Measurements from ENCODE around the gene DCAF5.

DNA sequence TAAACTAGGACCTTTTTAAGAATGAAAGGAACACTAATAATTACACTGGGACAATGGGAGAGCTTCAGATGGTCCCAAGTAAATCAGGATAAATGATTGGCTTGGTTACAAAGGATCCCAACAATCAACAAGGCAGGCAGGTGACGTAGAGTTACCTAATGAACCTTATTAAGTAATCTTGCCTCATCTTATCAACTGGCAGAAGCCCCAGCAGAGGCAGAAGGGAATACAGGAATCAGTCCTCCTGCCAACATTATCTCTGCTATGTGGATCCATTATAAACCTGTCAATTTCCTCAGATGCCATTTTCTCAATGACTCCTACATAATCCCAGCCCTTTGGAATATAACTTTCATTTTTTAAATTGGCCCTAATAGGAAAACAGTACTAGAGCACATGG lies 11.4 kb downstream of the DCAF5 start:
- no peak for TF ChIP-seq CTCF (IDR thresholded peaks at IDR 0.05)
- no peak for TF ChIP-seq POLR2A (IDR thresholded peaks at IDR 0.05)
- TF ChIP-seq POLR2AphosphoS5 (IDR thresholded peaks at IDR 0.05) = no peak
